H9 (cell line): ENCODE results near the gene ATAD3C. TPM values are rescaled to one million over a fixed set of nuclear protein-coding genes. Genes with fewer than 3 reads are reported as not detected.
A peak's percentile ranks its signal among the peaks of the same experiment; 100 is the strongest.
"Not testable (repeated sequence)": the region's sequence is repeated elsewhere in the genome, so short reads cannot be mapped to it uniquely, and the experiment has no call there.

Source experiments
- DNase-seq: peaks from one replicate; pipeline ENCODE4 v3.0.0-alpha.2; 2017
- H2AFZ ChIP-seq: one replicate; pipeline ENCODE4 v1.6.1; 2013; ENCODE audit warnings: mild to moderate bottlenecking, low read length, control low read depth, moderate library complexity
- H2AK5ac ChIP-seq: 2 replicates; pipeline ENCODE4 v1.6.1; 2013; ENCODE audit warnings: low read length, control low read depth, mixed read lengths; ENCODE audit not compliant: insufficient read length
- H2BK120ac ChIP-seq: one replicate; pipeline ENCODE4 v1.6.1; 2013; ENCODE audit warnings: low read depth, mild to moderate bottlenecking, low read length, control low read depth, inconsistent platforms; ENCODE audit not compliant: poor library complexity, severe bottlenecking
- H2BK12ac ChIP-seq: 2 replicates; pipeline ENCODE4 v1.6.1; 2013; ENCODE audit warnings: low read length, control low read depth, mixed read lengths, low read depth; ENCODE audit not compliant: insufficient read length
- H2BK15ac ChIP-seq: 2 replicates; pipeline ENCODE4 v1.6.1; 2013; ENCODE audit warnings: low read depth, low read length, control low read depth
- H2BK20ac ChIP-seq: one replicate; pipeline ENCODE4 v1.6.1; 2013; ENCODE audit warnings: low read depth, mild to moderate bottlenecking, low read length, control low read depth, inconsistent platforms; ENCODE audit not compliant: poor library complexity, severe bottlenecking
- H2BK5ac ChIP-seq: 2 replicates; pipeline ENCODE4 v1.6.1; 2013; ENCODE audit warnings: low read length, control low read depth, mixed read lengths; ENCODE audit not compliant: insufficient read length
- H3K14ac ChIP-seq: 2 replicates; pipeline ENCODE4 v1.6.1; 2013; ENCODE audit warnings: low read length, control low read depth; ENCODE audit not compliant: insufficient read depth
- H3K18ac ChIP-seq: 2 replicates; pipeline ENCODE4 v1.6.1; 2013; ENCODE audit warnings: low read depth, mild to moderate bottlenecking, mixed read lengths, low read length, control low read depth; ENCODE audit not compliant: insufficient read length
- H3K23ac ChIP-seq: 2 replicates; pipeline ENCODE4 v1.6.1; 2013; ENCODE audit warnings: low read length, control low read depth, mixed read lengths, low read depth; ENCODE audit not compliant: insufficient read length
- H3K23me2 ChIP-seq: 2 replicates; pipeline ENCODE4 v1.6.1; 2013; ENCODE audit warnings: low read depth, mild to moderate bottlenecking, mixed read lengths, low read length, control low read depth; ENCODE audit not compliant: insufficient read length, poor library complexity, severe bottlenecking
- H3K27ac ChIP-seq: 2 replicates; pipeline ENCODE4 v1.5.1; 2013; ENCODE audit warnings: low read length, control low read depth, mixed read lengths, low read depth; ENCODE audit not compliant: insufficient read length
- H3K27me3 ChIP-seq: 2 replicates; pipeline ENCODE4 v1.6.1; 2013; ENCODE audit warnings: low read length, control low read depth, inconsistent platforms; ENCODE audit not compliant: insufficient read depth
- H3K4ac ChIP-seq: 2 replicates; pipeline ENCODE4 v1.6.1; 2013; ENCODE audit warnings: low read depth, mild to moderate bottlenecking, control low read depth, inconsistent platforms, low read length, moderate library complexity
- H3K4me1 ChIP-seq: 2 replicates; pipeline ENCODE4 v1.6.1; 2013; ENCODE audit warnings: low read length, control low read depth, inconsistent platforms; ENCODE audit not compliant: insufficient read depth
- H3K4me2 ChIP-seq: 2 replicates; pipeline ENCODE4 v1.6.1; 2013; ENCODE audit warnings: low read length, control low read depth, mixed read lengths; ENCODE audit not compliant: insufficient read length, insufficient read depth
- H3K56ac ChIP-seq: 2 replicates; pipeline ENCODE4 v1.6.1; 2013; ENCODE audit warnings: low read depth, mild to moderate bottlenecking, mixed read lengths, low read length, control low read depth; ENCODE audit not compliant: insufficient read length
- H3K79me1 ChIP-seq: 2 replicates; pipeline ENCODE4 v1.6.1; 2013; ENCODE audit warnings: low read depth, mild to moderate bottlenecking, moderate library complexity, low read length, control low read depth, inconsistent platforms; ENCODE audit not compliant: insufficient read depth, poor library complexity, severe bottlenecking
- H3K79me2 ChIP-seq: 2 replicates; pipeline ENCODE4 v1.6.1; 2013; ENCODE audit warnings: low read length, control low read depth, inconsistent platforms; ENCODE audit not compliant: insufficient read depth
- H3K9ac ChIP-seq: 2 replicates; pipeline ENCODE4 v1.6.1; 2013; ENCODE audit warnings: low read length, control low read depth, mixed read lengths; ENCODE audit not compliant: insufficient read length; ENCODE audit errors: extremely low read depth
- H3K9me3 ChIP-seq: one replicate; pipeline ENCODE4 v1.6.1; 2013; ENCODE audit warnings: low read depth, low read length, inconsistent platforms; ENCODE audit not compliant: control insufficient read depth
- H3T11ph ChIP-seq: one replicate; pipeline ENCODE4 v1.6.1; 2013; ENCODE audit warnings: mild to moderate bottlenecking, low read length, control low read depth, inconsistent platforms
- H4K20me1 ChIP-seq: one replicate; pipeline ENCODE4 v1.6.1; 2013; ENCODE audit not compliant: control insufficient read depth, insufficient read length, insufficient read depth
- H4K5ac ChIP-seq: 2 replicates; pipeline ENCODE4 v1.6.1; 2013; ENCODE audit warnings: low read depth, mild to moderate bottlenecking, mixed read lengths, low read length, control low read depth; ENCODE audit not compliant: insufficient read length
- H4K8ac ChIP-seq: replicated peaks from 2 replicates; pipeline ENCODE4 v1.6.1; 2013; ENCODE audit warnings: low read length, control low read depth, mixed read lengths, low read depth; ENCODE audit not compliant: insufficient read length
- H4K91ac ChIP-seq: 2 replicates; pipeline ENCODE4 v1.6.1; 2013; ENCODE audit warnings: low read depth, mild to moderate bottlenecking, moderate library complexity, mixed read lengths, low read length, control low read depth; ENCODE audit not compliant: insufficient read length
- H3K27ac Mint-ChIP-seq, 3 experiments: 2 replicates in 2 of 3; 3 replicates in 1 of 3; pipeline ENCODE4 v1.8.0; 2020 to 2021; ENCODE audit warnings: mixed read lengths in 3 of 3, mild to moderate bottlenecking in 1 of 3, moderate library complexity in 1 of 3
- H3K27me3 Mint-ChIP-seq: 2 replicates; pipeline ENCODE4 v1.8.0; 2021; ENCODE audit warnings: low read depth, mild to moderate bottlenecking, moderate library complexity, mixed read lengths
- H3K36me3 Mint-ChIP-seq, 3 experiments: 2 replicates in 2 of 3; 3 replicates in 1 of 3; pipeline ENCODE4 v1.8.0; 2020 to 2021; ENCODE audit warnings: low read depth in 3 of 3, mixed read lengths in 3 of 3; ENCODE audit not compliant: insufficient read depth in 1 of 3
- H3K4me1 Mint-ChIP-seq, 2 experiments: 2 replicates each; pipeline ENCODE4 v1.8.0; 2020; ENCODE audit warnings: mixed read lengths in 2 of 2
- H3K4me3 Mint-ChIP-seq, 2 experiments: 2 replicates in 1 of 2; 3 replicates in 1 of 2; pipeline ENCODE4 v1.8.0; 2020 to 2021; ENCODE audit warnings: mild to moderate bottlenecking in 2 of 2, mixed read lengths in 2 of 2, moderate library complexity in 1 of 2
- H3K9me3 Mint-ChIP-seq, 2 experiments: 2 replicates in 1 of 2; 3 replicates in 1 of 2; pipeline ENCODE4 v1.8.0; 2020; ENCODE audit warnings: mild to moderate bottlenecking in 2 of 2, mixed read lengths in 2 of 2, moderate library complexity in 1 of 2
- WGBS: extraction: QIAGEN DNeasy Blood & Tissue Kit; methylation state at CpG from one replicate; pipeline ENCODE4 v1.1.7; 2013; ENCODE audit warnings: missing lambda C conversion rate, low lambda C conversion rate, mixed read lengths; ENCODE audit not compliant: insufficient read length; ENCODE audit errors: extremely low coverage; 5-methylcytosine and 5-hydroxymethylcytosine counted together
- total RNA-seq: library from RNA; stranded (reverse); gene quantifications from 2 replicates; pipeline ENCODE4 v1.2.1, GENCODE V29; 2021
- TF ChIP-seq, protein P1 (sequence below): fragments of 200-600 bp; sonication (generic); conservative IDR thresholded peaks from 3 replicates; pipeline ENCODE4 v1.8.0; 2021; ENCODE audit warnings: antibody characterized with exemption, mild to moderate bottlenecking

The ATAD3C gene
- total RNA-seq, 1 experiment from 2014 or later: 7.7 TPM

DNA sequence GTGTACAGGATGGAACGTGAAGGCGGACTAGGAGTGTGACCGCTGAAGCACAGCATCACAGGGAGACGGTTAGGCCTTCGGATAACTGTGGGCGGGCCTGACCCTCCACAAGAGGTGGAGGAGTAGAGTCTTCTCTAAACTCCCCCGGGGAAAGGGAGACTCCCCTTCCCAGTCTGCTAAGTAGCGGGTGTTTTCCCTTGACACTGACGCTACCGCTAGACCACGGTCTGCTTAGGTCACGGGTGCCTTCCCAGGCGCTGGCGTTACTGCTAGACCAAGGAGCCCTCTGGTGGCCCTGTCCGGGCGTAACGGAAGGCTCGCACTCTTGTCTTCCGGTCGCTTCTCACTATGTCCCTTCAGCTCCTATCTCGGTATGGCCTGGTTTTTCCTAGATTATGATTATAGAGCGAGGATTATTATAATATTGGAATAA lies 55.9 kb downstream of the ATAD3C start:
- not testable (repeated sequence) for H3K9me3 ChIP-seq, H2AFZ ChIP-seq, H3T11ph ChIP-seq, H3K36me3 Mint-ChIP-seq, H2AK5ac ChIP-seq, H3K4ac ChIP-seq, H4K8ac ChIP-seq, H2BK20ac ChIP-seq, H2BK5ac ChIP-seq, H4K20me1 ChIP-seq, H3K27me3 ChIP-seq, H2BK12ac ChIP-seq, H2BK120ac ChIP-seq, H3K18ac ChIP-seq, H4K91ac ChIP-seq, H3K79me2 ChIP-seq, H4K5ac ChIP-seq, H2BK15ac ChIP-seq, H3K23me2 ChIP-seq, H3K23ac ChIP-seq, H3K27ac ChIP-seq, H3K4me1 ChIP-seq, H3K14ac ChIP-seq, H3K56ac ChIP-seq, H3K79me1 ChIP-seq, H3K4me2 ChIP-seq, H3K9me3 Mint-ChIP-seq, H3K27me3 Mint-ChIP-seq, H3K9ac ChIP-seq, DNase-seq
- no CpG with 5 or more reads among the region's 22 CpGs for WGBS
- H3K4me3 Mint-ChIP-seq: peak overlapping the region; percentile 66 to 76
- H3K4me1 Mint-ChIP-seq: peaks cover 5 to 10% of the 10 kb centered on the region in 2 experiments
- TF ChIP-seq, protein P1, sequence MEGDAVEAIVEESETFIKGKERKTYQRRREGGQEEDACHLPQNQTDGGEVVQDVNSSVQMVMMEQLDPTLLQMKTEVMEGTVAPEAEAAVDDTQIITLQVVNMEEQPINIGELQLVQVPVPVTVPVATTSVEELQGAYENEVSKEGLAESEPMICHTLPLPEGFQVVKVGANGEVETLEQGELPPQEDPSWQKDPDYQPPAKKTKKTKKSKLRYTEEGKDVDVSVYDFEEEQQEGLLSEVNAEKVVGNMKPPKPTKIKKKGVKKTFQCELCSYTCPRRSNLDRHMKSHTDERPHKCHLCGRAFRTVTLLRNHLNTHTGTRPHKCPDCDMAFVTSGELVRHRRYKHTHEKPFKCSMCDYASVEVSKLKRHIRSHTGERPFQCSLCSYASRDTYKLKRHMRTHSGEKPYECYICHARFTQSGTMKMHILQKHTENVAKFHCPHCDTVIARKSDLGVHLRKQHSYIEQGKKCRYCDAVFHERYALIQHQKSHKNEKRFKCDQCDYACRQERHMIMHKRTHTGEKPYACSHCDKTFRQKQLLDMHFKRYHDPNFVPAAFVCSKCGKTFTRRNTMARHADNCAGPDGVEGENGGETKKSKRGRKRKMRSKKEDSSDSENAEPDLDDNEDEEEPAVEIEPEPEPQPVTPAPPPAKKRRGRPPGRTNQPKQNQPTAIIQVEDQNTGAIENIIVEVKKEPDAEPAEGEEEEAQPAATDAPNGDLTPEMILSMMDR: peak; percentile 46; the same call in 2 of the 3 replicates
- H3K27ac Mint-ChIP-seq: peak overlapping the region; percentile 92 to 97 (median 93); a peak in 6 of 7 replicates

DNA sequence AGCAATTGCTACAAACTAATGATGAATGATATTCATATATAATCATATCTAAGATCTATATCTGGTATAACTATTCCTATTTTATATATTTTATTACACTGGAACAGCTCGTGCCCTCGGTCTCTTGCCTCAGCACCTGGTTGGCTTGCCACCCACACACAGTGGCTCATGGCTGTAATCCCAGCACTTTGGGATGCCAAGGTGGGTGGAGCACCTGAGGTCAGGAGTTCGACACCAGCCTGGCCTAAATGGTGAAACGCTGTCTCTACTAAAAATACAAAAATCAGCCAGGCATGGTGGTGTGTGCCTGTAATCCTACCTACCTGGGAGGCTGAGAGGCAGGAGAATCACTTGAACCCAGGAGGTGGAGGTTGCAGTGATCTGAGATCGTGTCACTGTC lies 56.3 kb downstream of the ATAD3C start:
- not testable (repeated sequence) for H3K79me1 ChIP-seq, H4K5ac ChIP-seq, H2BK15ac ChIP-seq, H3K4ac ChIP-seq, H3K27ac Mint-ChIP-seq, H2BK5ac ChIP-seq, H3K4me2 ChIP-seq, H3K9ac ChIP-seq, H4K20me1 ChIP-seq, H3K56ac ChIP-seq, H2AFZ ChIP-seq, H3K27me3 Mint-ChIP-seq, H3K36me3 Mint-ChIP-seq, H3K4me1 ChIP-seq, H3T11ph ChIP-seq, H3K79me2 ChIP-seq, H2BK120ac ChIP-seq, H3K14ac ChIP-seq, H3K18ac ChIP-seq, H2AK5ac ChIP-seq, H3K23me2 ChIP-seq, H3K23ac ChIP-seq, H3K9me3 ChIP-seq, H3K9me3 Mint-ChIP-seq, H3K27me3 ChIP-seq, H4K8ac ChIP-seq, H2BK20ac ChIP-seq, H2BK12ac ChIP-seq, H4K91ac ChIP-seq, H3K27ac ChIP-seq, DNase-seq
- WGBS: no CpG with 5 or more reads among the region's 5 CpGs
- Mint-ChIP-seq H3K4me1 (peaks cover 7 to 12% of the 10 kb centered on the region in 2 experiments), H3K4me3 (peak overlapping the region in 1 of 2 experiments; percentile 62; a peak in 2 of 5 replicates)
